IPS-15b (cell line): ENCODE measurements around the gene ABHD12.

Source experiments
- H3K27me3 ChIP-seq: one replicate; pipeline ENCODE4 v1.6.1; 2013; ENCODE audit warnings: low read length; ENCODE audit not compliant: control insufficient read depth, insufficient read depth
- H3K36me3 ChIP-seq: one replicate; pipeline ENCODE4 v1.6.1; 2013; ENCODE audit warnings: low read length; ENCODE audit not compliant: control insufficient read depth, insufficient read depth
- H3K4me1 ChIP-seq: one replicate; pipeline ENCODE4 v1.6.1; 2013; ENCODE audit warnings: mild to moderate bottlenecking, low read length; ENCODE audit not compliant: control insufficient read depth, insufficient read depth
- H3K4me3 ChIP-seq: one replicate; pipeline ENCODE4 v1.5.1; 2013; ENCODE audit warnings: low read depth, low read length
- H3K9ac ChIP-seq: one replicate; pipeline ENCODE4 v1.6.1; 2013; ENCODE audit warnings: low read depth, mild to moderate bottlenecking, low read length
- H3K9me3 ChIP-seq: one replicate; pipeline ENCODE4 v1.6.1; 2013; ENCODE audit warnings: mild to moderate bottlenecking, low read length; ENCODE audit not compliant: control insufficient read depth, insufficient read depth

The ABHD12 gene

DNA sequence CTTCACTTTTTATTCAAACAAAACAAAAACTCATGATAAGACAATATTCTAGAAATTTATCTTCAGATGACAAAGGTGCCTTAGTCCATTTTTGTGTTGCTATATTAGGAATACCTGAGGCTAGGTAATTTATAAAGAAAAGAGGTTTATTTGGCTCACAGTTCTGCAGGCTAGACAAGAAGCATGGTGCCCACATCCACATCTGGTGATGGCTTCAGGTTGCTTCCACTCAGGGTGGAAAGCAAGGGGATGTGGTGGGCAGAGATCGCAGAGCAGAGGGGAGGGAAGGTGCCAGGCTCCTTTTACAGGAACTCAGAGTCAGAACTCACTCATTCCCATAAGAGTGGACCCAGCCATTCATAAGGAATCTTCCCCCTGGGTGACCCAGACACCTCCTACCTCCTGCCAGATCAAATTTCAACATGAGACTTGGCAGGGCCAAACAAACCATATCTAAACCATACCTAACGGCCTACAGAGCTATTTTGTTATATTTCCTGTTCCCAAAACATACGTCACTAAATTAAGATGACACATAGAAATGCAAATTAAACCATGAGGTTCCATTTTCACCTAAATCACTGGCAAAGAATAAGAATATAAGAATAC lies 26.4 kb downstream of the ABHD12 start:
- no peaks in the 10 kb centered on the region for H3K36me3 ChIP-seq
- no peak overlapping the region for H3K9ac ChIP-seq
- H3K9me3 ChIP-seq: no peaks in the 10 kb centered on the region
- no peaks in the 10 kb centered on the region for H3K27me3 ChIP-seq
- no peak overlapping the region for H3K4me3 ChIP-seq
- H3K4me1 ChIP-seq: no peaks in the 10 kb centered on the region

- Histone ChIP-seq H3K4me1 (peaks cover 8% of the 10 kb centered on the region), H3K9me3 (no peaks in the 10 kb centered on the region), H3K36me3 (no peaks in the 10 kb centered on the region), H3K27me3 (no peaks in the 10 kb centered on the region), H3K4me3 (no peak overlapping the region), H3K9ac (no peak overlapping the region)
Measured at GRCh38 chr20:25361287-25361683, 29.4 kb downstream of the ABHD12 start.

- H3K4me3 ChIP-seq: no peak overlapping the region
- H3K9me3 ChIP-seq: no peaks in the 10 kb centered on the region
- peaks cover 11% of the 10 kb centered on the region for H3K4me1 ChIP-seq
- H3K9ac ChIP-seq: no peak overlapping the region
- H3K27me3 ChIP-seq: no peaks in the 10 kb centered on the region
- no peaks in the 10 kb centered on the region for H3K36me3 ChIP-seq
Measured at GRCh38 chr20:25360631-25361286, 29.9 kb downstream of the ABHD12 start.

GRCh38 chr20:25356271-25356933 lies 34.2 kb downstream of the ABHD12 start:
- peaks cover 15% of the 10 kb centered on the region for H3K4me1 ChIP-seq
- no peaks in the 10 kb centered on the region for H3K9me3 ChIP-seq
- no peak overlapping the region for H3K4me3 ChIP-seq
- no peak overlapping the region for H3K9ac ChIP-seq
- H3K36me3 ChIP-seq: no peaks in the 10 kb centered on the region
- H3K27me3 ChIP-seq: no peaks in the 10 kb centered on the region

DNA sequence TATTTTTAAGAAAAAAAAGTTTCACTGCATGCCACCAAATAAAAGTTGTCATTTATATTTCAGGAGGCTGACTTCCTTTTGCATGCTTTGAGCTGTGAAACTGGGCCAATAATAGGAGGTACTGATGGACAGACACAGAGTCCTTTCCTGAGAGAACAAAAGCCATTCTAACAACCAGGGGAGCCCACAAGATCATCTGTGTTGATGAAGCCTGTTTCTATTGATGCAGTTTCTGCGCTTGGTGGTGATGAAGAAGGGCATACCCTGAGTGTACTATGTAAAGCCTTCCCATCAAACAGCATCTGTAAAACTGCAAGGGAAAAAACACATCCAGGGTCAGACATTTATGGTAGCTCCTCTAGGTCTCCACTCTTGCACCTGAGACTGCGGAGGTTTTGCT lies 34.8 kb downstream of the ABHD12 start:
- Histone ChIP-seq H3K4me1 (peaks cover 20% of the 10 kb centered on the region), H3K36me3 (no peaks in the 10 kb centered on the region), H3K4me3 (no peak overlapping the region), H3K27me3 (no peaks in the 10 kb centered on the region), H3K9me3 (no peaks in the 10 kb centered on the region), H3K9ac (no peak overlapping the region)

DNA sequence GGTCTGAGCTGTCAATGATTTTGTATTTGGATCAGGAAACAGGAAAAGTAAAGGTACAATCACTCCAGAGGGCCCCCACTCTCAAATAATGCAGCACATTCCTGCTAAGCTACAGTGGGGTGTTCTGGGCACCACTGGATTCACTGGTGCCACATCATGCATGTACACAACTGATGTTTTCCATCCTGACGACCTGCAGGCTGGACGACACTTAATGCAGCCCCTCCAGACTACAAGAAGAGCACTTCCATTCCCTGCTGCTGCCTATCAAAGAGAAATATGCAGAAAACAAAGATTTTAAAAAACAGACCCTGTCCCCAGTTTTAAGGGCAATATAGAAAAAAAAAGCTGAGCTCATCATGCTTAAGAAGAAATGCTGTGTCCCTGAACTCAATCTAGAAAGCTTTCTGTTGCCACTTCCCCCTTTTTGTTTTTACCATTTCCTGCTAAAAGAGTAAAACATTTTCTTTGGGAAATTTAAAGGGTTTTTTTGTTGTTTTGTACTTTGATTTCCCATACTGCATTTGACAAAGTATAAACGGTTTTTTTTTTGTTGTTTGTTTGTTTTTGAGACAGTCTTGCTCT lies 35.5 kb downstream of the ABHD12 start:
- Histone ChIP-seq H3K4me3 (no peak overlapping the region), H3K4me1 (peaks cover 20% of the 10 kb centered on the region), H3K27me3 (no peaks in the 10 kb centered on the region), H3K36me3 (no peaks in the 10 kb centered on the region), H3K9ac (no peak overlapping the region), H3K9me3 (no peaks in the 10 kb centered on the region)

GRCh38 chr20:25353747-25354705 lies 36.6 kb downstream of the ABHD12 start:
- Histone ChIP-seq H3K36me3 (no peaks in the 10 kb centered on the region), H3K4me1 (peaks cover 20% of the 10 kb centered on the region), H3K27me3 (no peaks in the 10 kb centered on the region), H3K9ac (no peak overlapping the region), H3K4me3 (no peak overlapping the region), H3K9me3 (no peaks in the 10 kb centered on the region)

DNA sequence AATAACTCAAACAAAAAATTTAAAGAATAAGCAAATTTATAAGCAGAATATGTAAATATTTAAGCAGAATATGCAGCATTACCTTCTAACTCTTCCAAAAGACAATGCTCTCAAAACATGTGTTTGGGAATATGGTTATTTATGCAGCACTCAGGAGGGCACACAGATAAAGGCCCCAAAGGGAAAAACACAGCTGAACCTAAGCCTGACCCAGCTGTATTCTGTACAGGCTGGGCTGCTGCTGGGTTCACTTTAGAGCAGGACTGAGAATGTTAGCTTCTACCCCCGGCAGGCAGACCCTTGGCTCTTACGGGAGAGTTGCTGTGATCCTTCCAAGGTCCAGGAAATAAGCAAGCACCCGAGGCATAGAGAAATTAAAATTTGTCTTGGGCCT lies 37.3 kb downstream of the ABHD12 start:
- Histone ChIP-seq H3K4me3 (no peak overlapping the region), H3K9me3 (no peaks in the 10 kb centered on the region), H3K4me1 (peaks cover 20% of the 10 kb centered on the region), H3K36me3 (no peaks in the 10 kb centered on the region), H3K27me3 (no peaks in the 10 kb centered on the region), H3K9ac (no peak overlapping the region)

DNA sequence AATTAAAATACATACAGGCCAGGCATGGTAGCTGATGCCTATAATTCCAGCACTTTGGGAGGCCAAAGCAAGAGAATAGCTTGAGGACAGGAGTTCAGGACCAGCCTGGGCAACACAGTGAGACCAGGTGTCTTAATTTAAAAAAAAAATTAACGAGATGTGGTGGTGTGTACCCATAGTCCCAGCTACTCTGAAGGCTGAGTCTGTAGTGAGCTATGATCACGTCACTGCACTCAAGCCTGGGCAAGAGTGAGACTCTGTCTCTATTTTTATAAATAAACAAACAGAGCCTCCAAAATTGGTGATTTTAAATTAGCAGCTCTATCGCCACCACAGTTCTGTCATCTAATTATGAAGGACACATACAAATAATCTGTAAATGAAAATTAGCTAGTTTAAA lies 37.9 kb downstream of the ABHD12 start:
- Histone ChIP-seq H3K36me3 (no peaks in the 10 kb centered on the region), H3K27me3 (no peaks in the 10 kb centered on the region), H3K4me1 (peaks cover 20% of the 10 kb centered on the region), H3K4me3 (no peak overlapping the region), H3K9ac (no peak overlapping the region), H3K9me3 (no peaks in the 10 kb centered on the region)

DNA sequence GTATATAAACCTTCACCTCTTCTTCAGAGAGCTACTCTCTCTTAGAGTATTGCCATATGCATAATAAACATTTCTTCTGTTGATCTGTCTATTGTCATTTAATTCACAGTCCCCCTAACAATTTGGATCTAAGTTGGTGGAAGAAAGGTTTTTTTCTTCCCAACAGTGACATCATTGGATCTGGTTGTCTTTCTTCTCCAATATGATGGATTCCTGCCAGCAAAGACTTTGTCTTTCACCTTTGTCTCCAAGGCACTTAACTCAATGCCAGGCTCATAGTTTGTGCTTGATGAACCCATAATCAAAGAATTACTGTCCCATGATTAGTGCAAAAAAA lies 39.6 kb downstream of the ABHD12 start:
- no peaks in the 10 kb centered on the region for H3K36me3 ChIP-seq
- peaks cover 9% of the 10 kb centered on the region for H3K4me1 ChIP-seq
- H3K9ac ChIP-seq: no peak overlapping the region
- H3K27me3 ChIP-seq: no peaks in the 10 kb centered on the region
- H3K4me3 ChIP-seq: no peak overlapping the region
- no peaks in the 10 kb centered on the region for H3K9me3 ChIP-seq

GRCh38 chr20:25346349-25346748 lies 44.3 kb downstream of the ABHD12 start:
- Histone ChIP-seq H3K4me3 (no peak overlapping the region), H3K9ac (no peak overlapping the region), H3K36me3 (no peaks in the 10 kb centered on the region), H3K27me3 (no peaks in the 10 kb centered on the region), H3K9me3 (no peaks in the 10 kb centered on the region), H3K4me1 (peaks cover 5% of the 10 kb centered on the region)
